ENCODE results near the gene SLC25A19. TPM values are rescaled to one million over a fixed set of nuclear protein-coding genes. Genes with fewer than 3 reads are reported as not detected.

The SLC25A19 gene
- total RNA-seq, 6 experiments from 2014 or later, result 5.7 to 14.6 (median 7.1) TPM

DNA sequence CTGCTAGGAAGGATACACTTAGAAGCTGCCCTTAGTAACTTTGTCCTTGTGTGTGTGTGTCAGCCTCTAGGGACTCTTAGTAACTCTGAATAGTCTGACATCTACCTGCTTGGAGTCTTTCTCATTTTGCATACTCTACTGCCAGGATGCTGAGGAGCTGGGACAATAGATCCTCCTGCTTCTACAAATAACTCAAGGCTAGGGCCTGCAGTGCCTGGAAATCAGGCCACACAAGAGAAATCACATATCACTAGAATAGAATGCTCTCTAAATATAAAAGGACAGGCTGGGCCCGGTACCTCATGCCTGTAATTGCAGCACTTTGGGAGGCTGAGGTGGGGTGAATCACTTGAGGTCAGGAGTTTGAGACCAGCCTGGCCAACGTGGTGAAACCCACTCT lies 38.5 kb upstream of the SLC25A19 start:
- peak overlapping the region; percentile 17; the same call in 1 of the 2 replicates for H3K4me3 Mint-ChIP-seq
- peaks cover 10% of the 10 kb centered on the region; the same call in 1 of the 2 replicates for H3K36me3 Mint-ChIP-seq (ENCODE audit: low read depth)
- no peaks in the 10 kb centered on the region; the same call in 1 of the 2 replicates for H3K27me3 Mint-ChIP-seq (ENCODE audit: insufficient read depth)
- H3K27ac Mint-ChIP-seq, result peak overlapping the region; percentile 46
- H3K4me1 Mint-ChIP-seq (ENCODE audit: low read depth), result peaks cover 26% of the 10 kb centered on the region
- TF ChIP-seq, protein P1, sequence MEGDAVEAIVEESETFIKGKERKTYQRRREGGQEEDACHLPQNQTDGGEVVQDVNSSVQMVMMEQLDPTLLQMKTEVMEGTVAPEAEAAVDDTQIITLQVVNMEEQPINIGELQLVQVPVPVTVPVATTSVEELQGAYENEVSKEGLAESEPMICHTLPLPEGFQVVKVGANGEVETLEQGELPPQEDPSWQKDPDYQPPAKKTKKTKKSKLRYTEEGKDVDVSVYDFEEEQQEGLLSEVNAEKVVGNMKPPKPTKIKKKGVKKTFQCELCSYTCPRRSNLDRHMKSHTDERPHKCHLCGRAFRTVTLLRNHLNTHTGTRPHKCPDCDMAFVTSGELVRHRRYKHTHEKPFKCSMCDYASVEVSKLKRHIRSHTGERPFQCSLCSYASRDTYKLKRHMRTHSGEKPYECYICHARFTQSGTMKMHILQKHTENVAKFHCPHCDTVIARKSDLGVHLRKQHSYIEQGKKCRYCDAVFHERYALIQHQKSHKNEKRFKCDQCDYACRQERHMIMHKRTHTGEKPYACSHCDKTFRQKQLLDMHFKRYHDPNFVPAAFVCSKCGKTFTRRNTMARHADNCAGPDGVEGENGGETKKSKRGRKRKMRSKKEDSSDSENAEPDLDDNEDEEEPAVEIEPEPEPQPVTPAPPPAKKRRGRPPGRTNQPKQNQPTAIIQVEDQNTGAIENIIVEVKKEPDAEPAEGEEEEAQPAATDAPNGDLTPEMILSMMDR (IDR thresholded peaks at IDR 0.05), result no peak
- DNase-seq, result no peak
- no peaks in the 10 kb centered on the region for H3K9me3 Mint-ChIP-seq

DNA sequence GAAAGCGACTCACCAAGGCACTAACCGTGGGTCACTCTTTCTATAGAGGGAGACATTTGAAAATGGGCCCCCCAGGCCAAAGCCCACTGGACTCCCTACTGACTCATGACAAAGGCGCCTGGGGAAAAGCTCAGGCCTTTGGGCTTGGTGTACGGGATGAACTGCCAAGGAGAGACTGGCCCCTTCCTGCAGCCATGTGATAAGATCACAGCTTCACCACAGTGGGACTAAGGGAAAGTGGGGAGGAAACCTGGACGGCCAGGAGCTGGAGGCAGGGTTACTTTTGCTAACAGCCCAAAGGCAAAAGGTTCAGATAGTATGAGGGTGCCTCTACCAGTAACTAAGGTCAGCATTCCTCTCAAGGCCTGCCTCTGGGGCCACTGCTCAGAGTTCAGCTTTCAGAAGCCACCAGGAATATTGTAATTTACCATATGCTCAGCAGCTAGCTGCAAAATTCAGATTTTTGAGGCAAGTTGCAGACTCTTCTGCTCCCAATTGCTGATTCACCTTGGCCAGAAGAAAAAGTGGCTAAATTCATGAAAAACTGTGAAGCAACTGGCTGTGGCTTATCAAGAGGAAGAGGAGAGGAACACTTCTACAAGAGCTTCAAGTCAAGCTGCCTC lies 37.1 kb upstream of the SLC25A19 start:
- Mint-ChIP-seq H3K27ac (peak overlapping the region; percentile 91), H3K9me3 (no peaks in the 10 kb centered on the region), H3K27me3 (ENCODE audit: insufficient read depth) (no peaks in the 10 kb centered on the region; the same call in 1 of the 2 replicates), H3K4me3 (peak overlapping the region; percentile 41), H3K36me3 (ENCODE audit: low read depth) (peaks cover 15% of the 10 kb centered on the region; the same call in 1 of the 2 replicates), H3K4me1 (ENCODE audit: low read depth) (peaks cover 26% of the 10 kb centered on the region)
- TF ChIP-seq, protein P1 (IDR thresholded peaks at IDR 0.05), result no peak
- DNase-seq, result peak; percentile 75

DNA sequence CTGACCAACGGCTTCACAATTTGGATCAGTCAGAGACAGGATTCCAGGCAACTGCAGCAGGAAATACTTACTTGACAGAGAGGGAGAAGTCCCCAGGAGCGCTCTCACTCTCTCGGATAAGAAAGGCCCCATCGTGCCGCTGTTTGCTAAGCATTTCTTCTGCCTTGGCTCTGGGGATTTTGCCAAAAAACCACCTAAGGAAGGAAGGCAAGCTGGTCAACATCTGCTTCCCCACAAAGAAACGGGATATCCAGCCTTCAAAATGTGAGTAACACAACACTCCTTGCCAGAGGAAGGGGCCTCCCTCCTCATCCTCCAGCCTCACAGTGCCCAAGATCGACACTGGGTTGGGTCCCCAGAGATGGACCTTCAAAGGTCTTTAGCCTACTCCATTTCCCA lies 36.6 kb upstream of the SLC25A19 start:
- H3K36me3 Mint-ChIP-seq (ENCODE audit: low read depth), result peaks cover 17% of the 10 kb centered on the region; the same call in 1 of the 2 replicates
- H3K4me3 Mint-ChIP-seq, result peak overlapping the region; percentile 41
- TF ChIP-seq, protein P1 (IDR thresholded peaks at IDR 0.05), result no peak
- H3K4me1 Mint-ChIP-seq (ENCODE audit: low read depth), result peaks cover 26% of the 10 kb centered on the region
- H3K9me3 Mint-ChIP-seq, result no peaks in the 10 kb centered on the region
- peak overlapping the region; percentile 91 for H3K27ac Mint-ChIP-seq
- H3K27me3 Mint-ChIP-seq (ENCODE audit: insufficient read depth), result no peaks in the 10 kb centered on the region; the same call in 1 of the 2 replicates
- no peak for DNase-seq

DNA sequence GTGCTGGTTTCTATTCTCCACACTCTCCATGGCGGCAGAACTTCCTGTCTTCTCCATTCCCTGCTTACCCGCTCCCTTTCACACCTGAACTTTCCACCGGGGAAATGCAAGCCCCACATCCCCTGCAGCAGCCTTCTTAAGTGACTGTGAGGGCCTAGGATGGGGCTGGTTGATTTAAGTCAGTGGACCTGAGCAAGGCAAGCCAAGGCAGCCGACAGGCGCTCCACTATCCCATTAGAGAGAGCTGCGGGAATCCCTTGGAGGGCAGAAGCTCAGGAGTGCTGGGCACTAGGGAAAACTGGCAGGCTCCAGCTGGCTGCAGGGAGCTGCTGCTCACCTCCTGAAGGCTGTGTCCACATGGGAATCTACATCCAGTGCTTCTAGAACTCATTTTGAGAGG lies 36.1 kb upstream of the SLC25A19 start:
- H3K4me3 Mint-ChIP-seq, result no peak overlapping the region
- H3K4me1 Mint-ChIP-seq (ENCODE audit: low read depth), result peaks cover 26% of the 10 kb centered on the region
- peaks cover 22% of the 10 kb centered on the region; the same call in 1 of the 2 replicates for H3K36me3 Mint-ChIP-seq (ENCODE audit: low read depth)
- H3K9me3 Mint-ChIP-seq, result no peaks in the 10 kb centered on the region
- TF ChIP-seq, protein P1 (IDR thresholded peaks at IDR 0.05), result no peak
- H3K27me3 Mint-ChIP-seq (ENCODE audit: insufficient read depth), result peaks cover 3% of the 10 kb centered on the region; the same call in 1 of the 2 replicates
- peak overlapping the region; percentile 91 for H3K27ac Mint-ChIP-seq
- no peak for DNase-seq

DNA sequence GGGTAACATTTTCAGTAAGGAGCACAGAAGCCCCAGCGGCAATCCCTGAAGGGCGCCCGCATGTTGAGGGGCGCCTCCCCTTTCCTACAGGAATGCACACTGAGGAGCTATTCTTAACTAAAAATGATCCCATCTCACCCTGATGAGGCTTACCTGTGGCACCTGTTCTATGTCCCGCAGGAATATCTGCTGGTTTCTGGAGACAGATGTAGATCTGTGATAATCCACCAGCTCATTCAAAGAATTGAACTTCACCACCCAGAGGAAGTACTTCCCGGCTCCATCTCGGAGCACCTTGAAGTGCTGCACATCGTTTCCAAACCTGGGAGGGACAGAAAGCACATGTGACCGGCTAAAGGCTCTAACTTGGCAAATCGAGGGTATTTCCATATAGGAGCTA lies 32.3 kb upstream of the SLC25A19 start:
- DNase-seq, result no peak
- Mint-ChIP-seq H3K4me1 (ENCODE audit: low read depth) (peaks cover 16% of the 10 kb centered on the region), H3K27me3 (ENCODE audit: insufficient read depth) (peaks cover 5% of the 10 kb centered on the region; the same call in 1 of the 2 replicates), H3K27ac (no peak overlapping the region), H3K9me3 (no peaks in the 10 kb centered on the region), H3K4me3 (no peak overlapping the region), H3K36me3 (ENCODE audit: low read depth) (peaks cover 19% of the 10 kb centered on the region; the same call in 1 of the 2 replicates)
- TF ChIP-seq, protein P1 (IDR thresholded peaks at IDR 0.05), result no peak
